Gastroesophageal sphincter (tissue), 4 donors: ENCODE data around the gene PRSS8. TPM values are rescaled to one million over a fixed set of nuclear protein-coding genes. Genes with fewer than 3 reads are reported as not detected.

Experiments used
- ATAC-seq: fragments of 150-250 bp; one replicate; pipeline ENCODE4 v1.9.1; 2016; ENCODE audit warnings: mild to moderate bottlenecking, moderate library complexity
- H3K27ac ChIP-seq, 4 donors: fragments of 200-600 bp; sonication (generic) in 3 of 4; 1 replicate in 3 of 4; 2 replicates in 1 of 4; pipeline ENCODE4 v1.5.1; 2016 to 2019
- H3K27me3 ChIP-seq: fragments of 200-600 bp; sonication (generic); one replicate; pipeline ENCODE4 v1.5.1; 2019
- H3K36me3 ChIP-seq, 2 donors: fragments of 200-600 bp; sonication (generic); one replicate each; pipeline ENCODE4 v1.5.1; 2019; ENCODE audit warnings: control low read depth in 1 of 2
- H3K4me1 ChIP-seq, 3 donors: fragments of 200-600 bp; sonication (generic); 1 replicate in 2 of 3; 2 replicates in 1 of 3; pipeline ENCODE4 v1.5.1; 2016 to 2019; ENCODE audit warnings: control low read depth in 2 of 3
- H3K4me3 ChIP-seq, 2 donors: fragments of 200-600 bp; sonication (generic); one replicate each; pipeline ENCODE4 v1.5.1; 2019; ENCODE audit warnings: mild to moderate bottlenecking in 1 of 2, moderate library complexity in 1 of 2
- H3K9me3 ChIP-seq, 3 donors: fragments of 200-600 bp; sonication (generic); one replicate each; pipeline ENCODE4 v1.5.1; 2017 to 2019; ENCODE audit warnings: control low read depth in 2 of 3
- CTCF ChIP-seq, 4 experiments: fragments of 200-600 bp in 2 of 4; fragments of 450-650 bp in 2 of 4; sonication (generic) in 1 of 4; IDR thresholded peaks; one replicate each; pipeline ENCODE4 v1.5.1; 2017 to 2019; ENCODE audit warnings: antibody characterized with exemption in 4 of 4, mild to moderate bottlenecking in 2 of 4, moderate library complexity in 2 of 4
- EP300 ChIP-seq: sonication (generic); formaldehyde crosslinking; IDR thresholded peaks from one replicate; pipeline ENCODE4 v1.6.1; 2017; ENCODE audit warnings: antibody characterized with exemption, mild to moderate bottlenecking
- POLR2A ChIP-seq, 2 donors: fragments of 450-650 bp; IDR thresholded peaks; one replicate each; pipeline ENCODE4 v1.6.1; 2017; ENCODE audit warnings: antibody characterized with exemption in 2 of 2, mild to moderate bottlenecking in 2 of 2, moderate library complexity in 1 of 2
- POLR2AphosphoS5 ChIP-seq: sonication (generic); formaldehyde crosslinking; IDR thresholded peaks from one replicate; pipeline ENCODE4 v1.6.1; 2017; ENCODE audit warnings: antibody characterized with exemption
- WGBS, 2 donors: methylation state at CpG; one replicate each; pipeline ENCODE4 v1.1.5; 2018; ENCODE audit warnings: low coverage in 1 of 2; 5-methylcytosine and 5-hydroxymethylcytosine counted together
- total RNA-seq, 4 donors: library from RNA; depleted of rRNA; stranded (reverse); fragments of >200 nt; gene quantifications; one replicate each; pipeline ENCODE4 v1.1.0, GENCODE V29; 2016

Gene PRSS8
- 1 to 10 TPM in 1 of 4 donors, not detected in 3; 4.1 TPM for total RNA-seq

- Histone ChIP-seq H3K27me3 (peaks cover 22% of the 10 kb centered on the region), H3K36me3 (peaks cover 0 to 29% of the 10 kb centered on the region in 2 donors), H3K9me3 (no peaks in the 10 kb centered on the region), H3K4me1 (peaks cover 0 to 16% (median 3%) of the 10 kb centered on the region in 3 donors), H3K4me3 (no peak within 1 kb of the TSS), H3K27ac (no peak within 1 kb of the TSS)
- WGBS, 2 donors, result 57 to 83% methylated on average over 1 to 2 of the region's 22 CpGs
- no peak for TF ChIP-seq CTCF (IDR thresholded peaks at IDR 0.05)
- TF ChIP-seq POLR2AphosphoS5, result no peak
- TF ChIP-seq POLR2A (IDR thresholded peaks at IDR 0.05), result no peak
- TF ChIP-seq EP300, result no peak
- ATAC-seq, result no peak
Measured at GRCh38 chr16:31135535-31136286, at the start of gene PRSS8. Gene PRSS8, minus strand, starts transcription at chr16:31135727. Its CDS starts 229 bp downstream, at chr16:31135498.

- Histone ChIP-seq H3K4me1 (peaks cover 0 to 60% (median 23%) of the 10 kb centered on the region in 3 donors), H3K27me3 (no peaks in the 10 kb centered on the region), H3K4me3 (no peak overlapping the region), H3K36me3 (peaks cover 19 to 78% of the 10 kb centered on the region in 2 donors), H3K9me3 (no peaks in the 10 kb centered on the region), H3K27ac (no peak overlapping the region)
- ATAC-seq, result no peak
- 75 to 100% methylated on average over 1 to 4 of the region's 14 CpGs for WGBS, 2 donors
- TF ChIP-seq EP300, result no peak
- TF ChIP-seq POLR2AphosphoS5, result no peak
- TF ChIP-seq POLR2A (IDR thresholded peaks at IDR 0.05), result no peak
- no peak for TF ChIP-seq CTCF (IDR thresholded peaks at IDR 0.05)
Measured at GRCh38 chr16:31184888-31185287, 49.4 kb upstream of the PRSS8 start.

- Histone ChIP-seq H3K27ac (no peak overlapping the region), H3K27me3 (no peaks in the 10 kb centered on the region), H3K4me3 (no peak overlapping the region), H3K4me1 (peaks cover 0 to 68% (median 29%) of the 10 kb centered on the region in 3 donors), H3K9me3 (no peaks in the 10 kb centered on the region), H3K36me3 (peaks cover 11 to 66% of the 10 kb centered on the region in 2 donors)
- WGBS, 2 donors, result 64 to 70% methylated on average over 4 to 6 of the region's 10 CpGs
- no peak for TF ChIP-seq EP300
- no peak for TF ChIP-seq CTCF (IDR thresholded peaks at IDR 0.05)
- no peak for TF ChIP-seq POLR2AphosphoS5
- TF ChIP-seq POLR2A (IDR thresholded peaks at IDR 0.05), result no peak
- no peak for ATAC-seq
Measured at GRCh38 chr16:31183432-31184428, 48.2 kb upstream of the PRSS8 start.

GRCh38 chr16:31182391-31182790 is 46.9 kb upstream of the PRSS8 start:
- WGBS, 2 donors, result 15 to 38% methylated on average over 5 to 6 of the region's 7 CpGs
- Histone ChIP-seq H3K27ac (peak overlapping the region in 1 of 4 donors; percentile 38), H3K9me3 (no peaks in the 10 kb centered on the region), H3K4me1 (peaks cover 0 to 69% (median 30%) of the 10 kb centered on the region in 3 donors), H3K4me3 (peak overlapping the region in 1 of 2 donors; percentile 99), H3K27me3 (no peaks in the 10 kb centered on the region), H3K36me3 (peaks cover 11 to 53% of the 10 kb centered on the region in 2 donors)
- no peak for TF ChIP-seq POLR2A (IDR thresholded peaks at IDR 0.05)
- TF ChIP-seq CTCF (IDR thresholded peaks at IDR 0.05), result no peak
- TF ChIP-seq POLR2AphosphoS5, result no peak
- TF ChIP-seq EP300, result no peak
- no peak for ATAC-seq
